Activated T-cell treated with anti-CD3 and anti-CD28 coated beads, Interleukin-2, amount 50 U/mL, for 72 hours (primary cell): ENCODE data around the gene SLC26A1. TPM values are rescaled to one million over a fixed set of nuclear protein-coding genes. Genes with fewer than 3 reads are reported as not detected.
A peak's percentile ranks its signal among the peaks of the same experiment; 100 is the strongest.
"Not testable (repeated sequence)": the region's sequence is repeated elsewhere in the genome, so short reads cannot be mapped to it uniquely, and the experiment has no call there.

Source experiments
- ATAC-seq, 2 donors: fragments of 150-1000 bp; cut with Tn5 transposase; replicated peaks in 1 of 2; 2 replicates each; pipeline ENCODE4 v1.10.0; 2021; ENCODE audit warnings: moderate library complexity in 2 of 2, mild to moderate bottlenecking in 1 of 2
- DNase-seq, 2 donors: peaks; one replicate each; pipeline ENCODE4 v3.0.0; 2021 to 2022; ENCODE audit warnings: mixed read lengths in 1 of 2
- H3K27ac Mint-ChIP-seq: one replicate; pipeline ENCODE4 v1.8.0; 2022; ENCODE audit warnings: mild to moderate bottlenecking, moderate library complexity, mixed read lengths
- H3K27me3 Mint-ChIP-seq: one replicate; pipeline ENCODE4 v1.8.0; 2022; ENCODE audit warnings: low read depth, mixed read lengths
- H3K36me3 Mint-ChIP-seq, 2 donors: one replicate each; pipeline ENCODE4 v1.8.0; 2022; ENCODE audit warnings: mixed read lengths in 2 of 2, mild to moderate bottlenecking in 1 of 2; ENCODE audit not compliant: insufficient read depth in 2 of 2
- H3K4me1 Mint-ChIP-seq: one replicate; pipeline ENCODE4 v1.8.0; 2022; ENCODE audit warnings: low read depth, mixed read lengths
- H3K4me3 Mint-ChIP-seq, 2 donors: one replicate each; pipeline ENCODE4 v1.8.0; 2022; ENCODE audit warnings: mild to moderate bottlenecking in 2 of 2, mixed read lengths in 2 of 2, moderate library complexity in 2 of 2
- H3K9me3 Mint-ChIP-seq, 2 donors: one replicate each; pipeline ENCODE4 v1.8.0; 2022; ENCODE audit warnings: mixed read lengths in 2 of 2
- total RNA-seq, 2 donors: library from RNA; stranded (reverse); gene quantifications; one replicate each; pipeline ENCODE4 v1.2.3, GENCODE V29; 2022

The SLC26A1 gene
- total RNA-seq, 2 donors from 2014 or later, result not detected

DNA sequence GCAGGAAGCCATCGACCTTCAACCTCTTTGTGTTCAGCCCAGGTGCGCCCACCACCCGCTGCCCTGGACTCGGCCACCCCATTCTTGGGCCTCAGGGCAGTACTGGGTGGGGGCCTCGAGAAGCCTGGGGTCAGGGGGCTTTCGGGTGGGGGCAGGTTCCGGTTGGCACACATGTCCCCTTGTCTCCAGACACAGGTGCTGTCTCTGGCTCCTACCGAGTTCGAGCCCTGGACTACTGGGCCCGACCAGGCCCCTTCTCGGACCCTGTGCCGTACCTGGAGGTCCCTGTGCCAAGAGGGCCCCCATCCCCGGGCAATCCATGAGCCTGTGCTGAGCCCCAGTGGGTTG lies 10.8 kb upstream of the SLC26A1 start:
- DNase-seq, result no peak
- H3K27me3 Mint-ChIP-seq, result peaks cover 30% of the 10 kb centered on the region
- no peak overlapping the region for H3K4me3 Mint-ChIP-seq
- H3K4me1 Mint-ChIP-seq, result peaks cover 5% of the 10 kb centered on the region
- no peak overlapping the region for H3K27ac Mint-ChIP-seq
- no peak for ATAC-seq
- peaks cover 0 to 3% of the 10 kb centered on the region in 2 donors for H3K9me3 Mint-ChIP-seq
- H3K36me3 Mint-ChIP-seq, result no peaks in the 10 kb centered on the region

DNA sequence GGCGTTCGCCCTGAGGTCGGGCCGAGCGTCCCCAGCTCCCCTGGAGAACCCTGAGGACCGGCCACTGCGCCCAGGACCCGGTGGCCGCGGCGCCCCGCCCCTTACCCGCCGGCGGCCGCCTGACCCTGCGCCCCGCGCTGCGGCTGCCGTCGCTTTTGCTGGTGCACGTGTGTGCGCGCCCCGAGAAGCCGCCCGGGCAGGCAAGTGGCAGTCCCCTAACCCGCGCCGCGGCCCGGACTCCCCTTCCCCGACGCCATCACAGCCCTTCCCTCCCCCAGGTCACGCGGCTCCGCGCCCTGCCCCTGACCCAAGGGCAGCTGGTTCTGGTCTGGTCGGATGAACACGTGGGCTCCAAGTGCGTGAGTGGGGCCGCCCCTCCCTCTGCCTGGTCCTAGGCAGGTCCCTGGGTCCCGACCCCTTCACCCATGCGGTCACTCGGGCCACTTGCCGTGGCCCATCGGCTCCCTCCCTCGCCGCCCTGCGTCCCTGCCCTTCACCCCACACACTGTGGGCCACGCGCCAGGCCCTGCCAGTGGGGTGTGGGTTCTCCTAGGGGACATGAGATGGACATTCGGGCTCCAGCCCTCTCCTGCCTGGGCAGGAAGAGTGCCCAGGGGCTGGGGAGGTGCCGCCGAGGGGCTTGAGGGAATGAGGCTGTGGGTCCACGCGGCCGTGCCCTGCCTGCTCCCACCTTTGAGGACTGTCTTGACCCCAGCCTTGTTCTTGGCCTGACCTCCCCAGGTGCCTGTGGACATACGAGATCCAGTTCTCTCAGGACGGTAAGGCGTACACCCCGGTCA lies 10.3 kb upstream of the SLC26A1 start:
- ATAC-seq, result peak in 1 of 2 donors; percentile 12
- Mint-ChIP-seq H3K27me3 (peaks cover 30% of the 10 kb centered on the region), H3K4me1 (no peaks in the 10 kb centered on the region), H3K36me3 (no peaks in the 10 kb centered on the region), H3K4me3 (peak overlapping the region in 1 of 2 donors; percentile 31), H3K9me3 (peaks cover 0 to 3% of the 10 kb centered on the region in 2 donors), H3K27ac (no peak overlapping the region)
- no peak for DNase-seq

DNA sequence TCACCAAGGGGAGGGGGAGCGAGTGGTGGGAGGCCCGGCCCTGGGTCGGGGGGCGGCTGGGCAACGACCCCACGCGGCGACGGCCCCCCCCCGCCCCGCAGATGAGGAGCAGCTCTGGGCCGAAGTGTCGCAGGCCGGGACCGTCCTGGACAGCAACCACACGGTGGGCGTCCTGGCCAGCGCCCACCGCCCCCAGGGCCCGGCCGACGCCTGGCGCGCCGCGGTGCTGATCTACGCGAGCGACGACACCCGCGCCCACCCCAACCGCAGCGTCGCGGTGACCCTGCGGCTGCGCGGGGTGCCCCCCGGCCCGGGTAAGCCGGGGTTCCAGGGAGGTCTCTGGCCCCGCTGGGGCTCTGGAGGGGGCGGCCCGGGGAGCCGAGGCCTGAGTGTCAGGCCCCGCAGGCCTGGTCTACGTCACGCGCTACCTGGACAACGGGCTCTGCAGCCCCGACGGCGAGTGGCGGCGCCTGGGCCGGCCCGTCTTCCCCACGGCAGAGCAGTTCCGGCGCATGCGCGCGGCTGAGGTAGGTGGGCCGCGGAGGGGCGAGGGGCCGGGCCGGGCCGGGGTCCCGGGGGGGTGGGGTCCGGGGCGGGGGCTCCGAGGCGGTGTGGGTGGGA lies 9.5 kb upstream of the SLC26A1 start:
- no peak for DNase-seq
- H3K36me3 Mint-ChIP-seq, result no peaks in the 10 kb centered on the region
- no peaks in the 10 kb centered on the region for H3K4me1 Mint-ChIP-seq
- H3K4me3 Mint-ChIP-seq, result no peak overlapping the region
- peak in 1 of 2 donors; percentile 13 for ATAC-seq
- peaks cover 30% of the 10 kb centered on the region for H3K27me3 Mint-ChIP-seq
- H3K9me3 Mint-ChIP-seq, result peaks cover 0 to 3% of the 10 kb centered on the region in 2 donors
- H3K27ac Mint-ChIP-seq, result no peak overlapping the region

DNA sequence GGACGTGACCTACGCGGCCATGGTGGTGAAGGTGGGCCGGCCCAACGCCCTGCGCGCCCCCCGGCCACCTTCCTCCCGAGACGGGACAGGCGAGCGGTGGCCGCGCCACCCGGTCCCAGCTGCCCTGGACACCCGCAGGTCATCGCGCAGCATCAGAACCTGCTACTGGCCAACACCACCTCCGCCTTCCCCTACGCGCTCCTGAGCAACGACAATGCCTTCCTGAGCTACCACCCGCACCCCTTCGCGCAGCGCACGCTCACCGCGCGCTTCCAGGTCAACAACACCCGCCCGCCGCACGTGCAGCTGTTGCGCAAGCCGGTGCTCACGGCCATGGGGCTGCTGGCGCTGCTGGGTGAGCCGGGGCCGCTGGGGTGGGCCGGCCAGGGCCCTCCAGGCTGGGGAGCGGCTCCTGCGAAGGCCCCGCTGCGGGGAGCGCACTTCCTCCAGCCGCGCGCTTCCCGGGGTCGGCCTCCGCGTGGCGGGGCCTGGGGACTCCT lies 9.0 kb upstream of the SLC26A1 start:
- Mint-ChIP-seq H3K9me3 (peaks cover 0 to 3% of the 10 kb centered on the region in 2 donors), H3K27ac (no peak overlapping the region), H3K4me1 (no peaks in the 10 kb centered on the region), H3K27me3 (peaks cover 25% of the 10 kb centered on the region), H3K36me3 (no peaks in the 10 kb centered on the region), H3K4me3 (no peak overlapping the region)
- peak in 1 of 2 donors; percentile 7 for ATAC-seq
- no peak for DNase-seq

DNA sequence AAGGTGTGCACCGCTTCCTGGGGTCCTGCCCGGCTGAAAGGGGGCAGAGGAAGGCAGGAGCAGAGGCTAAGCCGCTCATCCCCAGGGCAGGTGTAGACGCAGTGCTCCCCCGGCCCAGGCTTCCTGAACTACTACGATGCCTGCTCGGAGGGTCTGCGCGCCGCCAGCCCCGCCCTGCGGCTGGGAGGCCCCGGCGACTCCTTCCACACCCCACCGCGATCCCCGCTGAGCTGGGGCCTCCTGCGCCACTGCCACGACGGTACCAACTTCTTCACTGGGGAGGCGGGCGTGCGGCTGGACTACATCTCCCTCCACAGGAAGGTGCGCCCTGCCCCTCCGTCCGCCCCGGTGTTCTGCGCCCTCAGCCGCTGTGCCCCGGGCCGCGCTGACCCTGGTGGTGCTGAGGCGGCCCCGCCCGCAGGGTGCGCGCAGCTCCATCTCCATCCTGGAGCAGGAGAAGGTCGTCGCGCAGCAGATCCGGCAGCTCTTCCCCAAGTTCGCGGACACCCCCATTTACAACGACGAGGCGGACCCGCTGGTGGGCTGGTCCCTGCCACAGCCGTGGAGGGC lies 8.4 kb upstream of the SLC26A1 start:
- Mint-ChIP-seq H3K4me3 (no peak overlapping the region), H3K27ac (no peak overlapping the region), H3K4me1 (no peaks in the 10 kb centered on the region), H3K27me3 (peaks cover 25% of the 10 kb centered on the region), H3K9me3 (no peaks in the 10 kb centered on the region), H3K36me3 (no peaks in the 10 kb centered on the region)
- DNase-seq (no peak), ATAC-seq (no peak)

DNA sequence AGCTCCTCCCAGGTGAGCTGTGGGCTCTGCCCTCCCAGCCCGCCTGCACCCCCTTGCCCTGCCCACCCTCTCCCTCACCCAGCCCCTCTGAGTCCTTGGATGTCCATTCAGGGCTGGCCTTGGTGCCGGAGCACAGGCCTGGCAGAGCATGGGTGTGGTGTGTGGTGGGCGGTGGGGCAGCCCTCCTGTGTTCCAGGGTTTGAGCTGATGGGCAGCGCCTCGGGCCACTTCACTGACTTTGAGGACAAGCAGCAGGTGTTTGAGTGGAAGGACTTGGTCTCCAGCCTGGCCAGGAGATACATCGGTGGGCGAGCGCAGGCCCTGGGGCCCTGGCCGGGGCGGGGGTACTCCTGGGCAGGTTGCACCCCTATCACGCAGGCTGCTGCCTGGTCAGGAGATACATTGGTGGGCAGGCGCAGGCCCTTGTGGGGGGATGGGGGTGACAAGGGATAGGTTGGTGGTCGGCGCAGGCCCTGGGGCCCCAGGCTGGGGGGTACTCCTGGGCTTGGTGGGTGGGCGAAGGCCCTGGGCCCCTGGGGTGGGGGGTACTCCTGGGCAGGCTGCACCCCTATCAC lies 7.6 kb upstream of the SLC26A1 start:
- H3K4me1 Mint-ChIP-seq, result no peaks in the 10 kb centered on the region
- DNase-seq, result no peak
- no peaks in the 10 kb centered on the region for H3K36me3 Mint-ChIP-seq
- ATAC-seq, result no peak
- H3K9me3 Mint-ChIP-seq, result no peaks in the 10 kb centered on the region
- H3K27ac Mint-ChIP-seq, result no peak overlapping the region
- no peak overlapping the region for H3K4me3 Mint-ChIP-seq
- H3K27me3 Mint-ChIP-seq, result peaks cover 24% of the 10 kb centered on the region

DNA sequence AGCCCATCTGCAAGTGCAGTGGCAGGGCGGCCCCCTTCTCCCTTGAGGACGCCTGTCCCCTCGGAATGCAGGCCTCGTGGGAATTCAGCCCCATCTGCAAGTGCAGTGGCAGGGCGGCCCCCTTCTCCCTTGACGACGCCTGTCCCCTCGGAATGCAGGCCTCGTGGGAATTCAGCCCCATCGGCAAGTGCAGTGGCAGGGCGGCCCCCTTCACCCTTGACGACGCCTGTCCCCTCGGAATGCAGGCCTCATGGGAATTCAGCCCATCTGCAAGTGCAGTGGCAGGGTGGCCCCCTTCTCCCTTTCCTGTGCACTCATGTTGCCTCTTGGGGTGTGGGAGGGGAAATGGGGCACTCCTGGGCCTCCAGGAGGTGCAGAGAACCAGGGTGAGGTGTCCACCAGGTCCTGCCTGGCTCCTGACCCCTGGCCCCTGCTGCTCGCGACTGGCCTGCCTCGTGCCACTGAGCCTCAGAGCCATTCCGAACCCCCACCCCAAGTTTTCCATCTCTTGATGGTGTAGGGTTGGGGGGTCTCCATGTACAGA lies 6.8 kb upstream of the SLC26A1 start:
- no peaks in the 10 kb centered on the region for H3K4me1 Mint-ChIP-seq
- no peak for ATAC-seq

DNA sequence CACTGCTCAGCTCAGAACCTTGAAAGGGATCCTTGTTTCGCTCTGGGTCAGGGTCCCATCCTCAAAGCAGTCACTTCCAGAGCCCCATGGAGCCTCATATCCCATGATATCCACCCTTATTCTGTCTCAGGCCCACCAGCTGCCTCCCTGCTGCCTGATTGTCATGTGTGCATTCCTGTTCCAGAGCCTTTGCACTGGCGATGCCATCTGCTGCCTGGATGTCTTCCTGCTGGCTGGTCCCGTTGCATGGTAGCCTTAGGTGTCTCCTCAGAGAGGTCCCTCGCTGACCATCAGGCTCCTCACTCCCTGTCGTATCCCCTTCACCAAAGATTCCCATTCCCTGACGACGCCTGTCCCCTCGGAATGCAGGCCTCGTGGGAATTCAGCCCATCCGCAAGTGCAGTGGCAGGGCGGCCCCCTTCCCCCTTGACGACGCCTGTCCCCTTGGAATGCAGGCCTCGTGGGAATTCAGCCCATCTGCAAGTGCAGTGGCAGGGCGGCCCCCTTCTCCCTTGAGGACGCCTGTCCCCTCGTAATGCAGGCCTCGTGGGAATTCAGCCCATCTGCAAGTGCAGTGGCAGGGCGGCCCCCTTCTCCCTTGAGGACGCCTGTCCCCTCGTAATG lies 6.1 kb upstream of the SLC26A1 start:
- DNase-seq, H3K4me1 Mint-ChIP-seq, ATAC-seq, H3K27ac Mint-ChIP-seq, H3K9me3 Mint-ChIP-seq, H3K4me3 Mint-ChIP-seq, H3K36me3 Mint-ChIP-seq: not testable (repeated sequence)
- H3K27me3 Mint-ChIP-seq, result peaks cover 24% of the 10 kb centered on the region

More for the DNA sequence above, 6.8 kb upstream of the SLC26A1 start:
- Mint-ChIP-seq H3K36me3 (no peaks in the 10 kb centered on the region), H3K27me3 (peaks cover 24% of the 10 kb centered on the region), H3K27ac (no peak overlapping the region), H3K4me3 (no peak overlapping the region), H3K9me3 (no peaks in the 10 kb centered on the region)
- no peak for DNase-seq

DNA sequence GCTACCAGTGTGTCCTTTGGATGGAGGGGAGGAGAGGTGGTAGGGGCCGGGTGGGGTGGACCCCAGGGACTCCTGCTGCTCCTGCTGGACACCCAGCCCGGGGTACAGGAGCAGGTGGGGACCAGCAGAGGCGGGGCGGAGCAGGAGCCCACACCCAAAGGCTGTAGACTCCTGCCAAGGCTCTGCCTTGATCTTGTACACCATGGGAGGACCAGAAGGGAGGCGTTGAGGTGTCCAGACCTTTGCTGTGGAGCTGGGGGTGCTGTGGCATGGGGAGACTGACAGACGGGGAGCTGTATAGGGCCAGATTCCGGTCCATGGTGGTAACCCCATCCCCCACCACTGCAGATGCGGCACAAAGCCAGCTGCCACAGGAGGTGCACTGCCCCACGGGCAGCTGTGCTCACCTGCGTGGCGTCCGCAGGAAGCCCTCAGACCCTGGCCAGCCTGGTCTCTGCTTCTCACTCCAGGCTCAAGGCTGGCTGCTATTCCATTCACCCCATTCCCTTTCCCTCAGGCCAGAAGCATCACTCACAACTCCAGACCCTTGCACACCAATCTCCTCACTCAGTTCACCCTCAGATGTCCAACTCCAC lies 5.0 kb upstream of the SLC26A1 start:
- DNase-seq (no peak), ATAC-seq (no peak)
- Mint-ChIP-seq H3K27ac (no peak overlapping the region), H3K9me3 (no peaks in the 10 kb centered on the region), H3K4me3 (peak overlapping the region in 1 of 2 donors; percentile 12), H3K36me3 (no peaks in the 10 kb centered on the region), H3K4me1 (no peaks in the 10 kb centered on the region), H3K27me3 (peaks cover 24% of the 10 kb centered on the region)

DNA sequence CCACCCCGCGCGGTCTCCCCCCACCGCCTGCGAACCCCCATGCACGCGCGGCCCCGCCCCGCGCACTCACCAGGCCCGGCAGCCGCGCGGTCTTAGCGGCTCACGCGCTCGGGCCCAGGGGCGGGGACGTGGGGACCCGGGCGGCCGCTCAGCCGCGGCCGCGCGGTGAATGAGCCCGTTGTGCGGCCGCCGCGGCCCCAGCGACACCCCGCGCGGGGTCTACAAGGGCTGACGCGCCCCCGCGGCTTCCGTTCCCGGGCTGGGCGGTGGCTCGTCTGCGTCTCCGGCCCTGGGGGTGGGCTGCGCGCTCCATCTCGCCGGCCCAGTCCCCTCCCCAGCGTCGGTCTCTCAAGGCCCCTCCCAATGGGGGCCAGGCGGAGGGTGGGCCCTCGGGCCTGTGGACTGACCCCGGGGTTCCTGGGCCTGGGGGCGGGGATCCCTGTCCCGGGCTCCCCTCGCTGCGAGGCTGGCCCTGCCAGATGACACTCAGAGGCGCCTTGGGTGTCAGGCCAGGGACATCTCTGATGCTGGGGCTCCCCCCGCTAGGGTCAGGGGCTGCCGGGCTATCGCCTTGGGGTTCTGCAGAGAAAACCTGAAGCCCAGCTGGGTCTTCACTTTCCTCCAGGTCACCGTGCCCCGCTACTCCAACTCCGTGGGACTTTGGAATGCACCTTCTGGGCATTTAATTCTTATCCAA lies 4.3 kb upstream of the SLC26A1 start:
- peak overlapping the region in 1 of 2 donors; percentile 12 for H3K4me3 Mint-ChIP-seq
- peaks cover 24% of the 10 kb centered on the region for H3K27me3 Mint-ChIP-seq
- no peaks in the 10 kb centered on the region for H3K4me1 Mint-ChIP-seq
- no peaks in the 10 kb centered on the region for H3K36me3 Mint-ChIP-seq
- H3K27ac Mint-ChIP-seq, result no peak overlapping the region
- ATAC-seq, result peak; percentile 34 to 43
- DNase-seq, result no peak
- H3K9me3 Mint-ChIP-seq, result no peaks in the 10 kb centered on the region

DNA sequence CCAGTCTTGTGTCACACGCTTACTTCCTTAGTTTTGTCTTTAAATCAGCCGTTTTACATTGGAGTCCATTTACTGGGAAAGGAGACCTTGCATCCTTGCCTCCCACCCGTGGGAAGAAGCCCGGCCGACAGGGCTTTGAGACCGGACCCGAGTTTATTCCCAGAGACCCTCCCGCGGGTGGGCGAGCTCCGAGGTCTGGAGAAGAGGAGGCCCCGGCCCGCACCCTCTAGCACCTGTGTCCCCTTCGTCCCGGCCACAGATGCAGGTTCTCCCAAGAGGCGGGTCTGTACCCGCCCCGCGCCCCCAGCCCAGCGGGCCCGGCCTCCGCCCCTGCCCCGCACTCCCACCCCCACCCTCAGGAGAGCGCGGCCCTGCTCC lies 3.8 kb upstream of the SLC26A1 start:
- no peaks in the 10 kb centered on the region for H3K9me3 Mint-ChIP-seq
- ATAC-seq, result no peak
- no peak for DNase-seq
- no peaks in the 10 kb centered on the region for H3K4me1 Mint-ChIP-seq
- H3K27ac Mint-ChIP-seq, result no peak overlapping the region
- H3K36me3 Mint-ChIP-seq, result no peaks in the 10 kb centered on the region
- H3K4me3 Mint-ChIP-seq, result no peak overlapping the region
- peaks cover 24% of the 10 kb centered on the region for H3K27me3 Mint-ChIP-seq
